HepG2 (cell line): ENCODE data around the gene FAM187B. TPM values are rescaled to one million over a fixed set of nuclear protein-coding genes. Genes with fewer than 3 reads are reported as not detected.
A peak's percentile ranks its signal among the peaks of the same experiment; 100 is the strongest.

Experiments
- ATAC-seq: fragments of 200-7000 bp; cut with Tn5 transposase; 3 replicates; pipeline ENCODE4 v1.9.1; 2020; ENCODE audit warnings: mild to moderate bottlenecking, moderate library complexity
- BruUV-seq: library from RNA; stranded (reverse); fragments of 400-500 nt; replicated peaks from 2 replicates; lab custom pipeline; 2021; lab: Mats Ljungman, UMichigan
- CTCF ChIA-PET: fragments of 300-600 bp; formaldehyde crosslinking; extraction: SDS; loops from one replicate; lab custom pipeline; 2021; ENCODE audit warnings: low total read pairs, inconsistent platforms, low intra/inter-chr PET ratio; lab: Yijun Ruan, JAX
- POLR2A ChIA-PET: fragments of 350-600 bp; sonication (Branson Sonifier 250); formaldehyde crosslinking; loops from one replicate; lab custom pipeline; 2020; ENCODE audit warnings: antibody characterized with exemption, inconsistent platforms; lab: Yijun Ruan, JAX
- DNase-seq: peaks from one replicate; pipeline ENCODE4 v3.0.0-alpha.2; 2015; ENCODE audit warnings: low spot score
- FAIRE-seq: peaks from 3 replicates; lab custom pipeline; 2011; peaks lifted over from hg19 to GRCh38; lab: Jason Lieb, UNC
- H2AFZ ChIP-seq: one replicate; pipeline ENCODE4 v1.6.1; 2011; ENCODE audit warnings: low read length, inconsistent platforms
- H3K27ac ChIP-seq: fragments of 300-600 bp; 3 replicates; pipeline ENCODE4 v1.8.0; 2011; ENCODE audit warnings: mixed run types, mild to moderate bottlenecking, mixed read lengths, low read length, inconsistent platforms; ENCODE audit not compliant: insufficient read depth; ENCODE audit errors: extremely low read length
- H3K27me3 ChIP-seq, 2 experiments: fragments of 200-600 bp in 1 of 2; 2 replicates in 1 of 2; 3 replicates in 1 of 2; pipeline versions ENCODE4 v1.6.0 to v1.8.0; 2011; ENCODE audit warnings: low read length in 2 of 2, mild to moderate bottlenecking in 2 of 2, moderate library complexity in 2 of 2, inconsistent platforms in 1 of 2; ENCODE audit not compliant: insufficient read depth in 2 of 2, control insufficient read depth in 1 of 2
- H3K36me3 ChIP-seq, 2 experiments: fragments of 200-600 bp in 1 of 2; replicated peaks in 1 of 2; 2 replicates in 1 of 2; 3 replicates in 1 of 2; pipeline versions ENCODE4 v1.5.1 to v1.8.0; 2011; ENCODE audit warnings: low read length in 2 of 2, inconsistent platforms in 1 of 2; ENCODE audit not compliant: insufficient read depth in 2 of 2, control insufficient read depth in 1 of 2
- H3K4me1 ChIP-seq: 2 replicates; pipeline ENCODE4 v1.5.1; 2012; ENCODE audit warnings: low read length, inconsistent platforms; ENCODE audit not compliant: insufficient read depth
- H3K4me2 ChIP-seq: 2 replicates; pipeline ENCODE4 v1.6.0; 2011; ENCODE audit warnings: low read depth, low read length, inconsistent platforms
- H3K4me3 ChIP-seq, 3 experiments: fragments of 200-600 bp in 1 of 3; sonication (generic), shearing (Covaris generic) in 1 of 3; replicated peaks in 1 of 3; 2 replicates each; pipeline ENCODE4 v1.5.1; 2011 to 2016; ENCODE audit warnings: low read length in 3 of 3, inconsistent platforms in 2 of 3, low read depth in 2 of 3, mild to moderate bottlenecking in 2 of 3, control low read depth in 1 of 3, mixed read lengths in 1 of 3; ENCODE audit not compliant: insufficient read depth in 1 of 3
- H3K79me2 ChIP-seq: one replicate; pipeline ENCODE4 v1.6.1; 2011; ENCODE audit warnings: low read length, inconsistent platforms; ENCODE audit not compliant: insufficient read depth
- H3K9ac ChIP-seq: 2 replicates; pipeline ENCODE4 v1.6.0; 2011; ENCODE audit warnings: mild to moderate bottlenecking, low read depth, low read length, inconsistent platforms; ENCODE audit not compliant: insufficient read depth
- H3K9me3 ChIP-seq: 2 replicates; pipeline ENCODE4 v1.5.1; 2012; ENCODE audit warnings: mild to moderate bottlenecking, low read length
- H4K20me1 ChIP-seq: 2 replicates; pipeline ENCODE4 v1.6.0; 2011; ENCODE audit warnings: inconsistent platforms, mild to moderate bottlenecking, low read length, moderate library complexity; ENCODE audit not compliant: insufficient read depth
- CCDC6 ChIP-seq: sonication (generic); formaldehyde crosslinking; IDR thresholded peaks from 2 replicates; pipeline ENCODE4 v1.8.1; 2022; ENCODE audit warnings: mild to moderate bottlenecking, missing genetic modification reagents, moderate library complexity
- EP300 ChIP-seq, 3 experiments: sonication (generic) in 1 of 3; formaldehyde crosslinking in 1 of 3; IDR thresholded peaks; 2 replicates each; pipeline versions ENCODE4 v1.5.1 to v1.6.1; 2011 to 2020; ENCODE audit warnings: low read depth in 2 of 3, low read length in 2 of 3, borderline replicate concordance in 1 of 3, improper control_type of control experiment in 1 of 3, mild to moderate bottlenecking in 1 of 3, missing genetic modification reagents in 1 of 3, moderate library complexity in 1 of 3
- JUND ChIP-seq: sonication (generic); formaldehyde crosslinking; IDR thresholded peaks from 2 replicates; pipeline ENCODE4 v1.8.0; 2022; ENCODE audit warnings: mild to moderate bottlenecking, missing genetic modification reagents
- ZNF296 ChIP-seq: sonication (generic); formaldehyde crosslinking; conservative IDR thresholded peaks from 2 replicates; pipeline ENCODE4 v1.5.0; 2020; ENCODE audit warnings: mild to moderate bottlenecking, missing genetic modification reagents
- ZNF850 ChIP-seq: sonication (generic); formaldehyde crosslinking; conservative IDR thresholded peaks from 2 replicates; pipeline ENCODE4 v1.9.0; 2021; ENCODE audit warnings: mild to moderate bottlenecking, missing genetic modification reagents
- ZSCAN20 ChIP-seq: sonication (generic); formaldehyde crosslinking; IDR thresholded peaks from 2 replicates; pipeline ENCODE4 v1.4.0; 2020; ENCODE audit warnings: missing genetic modification reagents, mild to moderate bottlenecking, borderline replicate concordance
- WGBS: methylation state at CpG from one replicate; pipeline ENCODE4 v1.1.6; 2017; ENCODE audit warnings: low lambda C conversion rate; 5-methylcytosine and 5-hydroxymethylcytosine counted together
- in situ Hi-C: cut with HindIII; loops from 2 replicates; pipeline ENCODE4 v1.10.0; 2017; ENCODE audit warnings: low pct_unique_long_range_greater_than_20kb; ENCODE audit not compliant: extremely low pct_ligation_motif_present
- intact Hi-C: fragments of 100-400 bp; cut with micrococcal nuclease; formaldehyde crosslinking; loops from one replicate; pipeline ENCODE4 v1.10.0; 2022; ENCODE audit not compliant: unreplicated experiment
- polyA plus RNA-seq, 8 experiments: library from polyadenylated mRNA; depleted of rRNA in 3 of 8; stranded (reverse) in 7 of 8; unstranded in 1 of 8; fragments of >200 nt; fragmentation: Illumina TruSeq in 4 of 8; extraction: Trizol in 4 of 8; gene quantifications; 2 replicates each; pipeline versions ENCODE4 v1.2.1 to v1.2.3, GENCODE V29; 2011 to 2016; ENCODE audit warnings: low read depth in 4 of 8, missing spikeins in 1 of 8, mixed read lengths in 1 of 8; ENCODE audit not compliant: insufficient read depth in 1 of 8
- total RNA-seq, 5 experiments: library from RNA; depleted of rRNA; stranded (reverse); fragments of >200 nt; fragmentation: Illumina TruSeq; extraction: Trizol; gene quantifications; 2 replicates each; pipeline ENCODE4 v1.2.3, GENCODE V29; 2016; ENCODE audit warnings: low read depth in 1 of 5
- TF ChIP-seq, protein P1 (sequence below): sonication (generic); formaldehyde crosslinking; IDR thresholded peaks from 2 replicates; pipeline ENCODE4 v1.4.0; 2020; ENCODE audit warnings: missing genetic modification reagents
- TF ChIP-seq, protein P2 (sequence below): sonication (generic); formaldehyde crosslinking; IDR thresholded peaks from 2 replicates; pipeline ENCODE4 v1.5.0; 2020; ENCODE audit warnings: mild to moderate bottlenecking, missing genetic modification reagents, borderline replicate concordance
- TF ChIP-seq, protein P3 (sequence below): sonication (generic); formaldehyde crosslinking; IDR thresholded peaks from 2 replicates; pipeline ENCODE4 v1.4.0; 2020; ENCODE audit warnings: missing genetic modification reagents

The FAM187B gene
- total and polyA plus RNA-seq, 2 of the 13 experiments (the other 11 are each of a cell fraction or from before 2014, with no cell fraction given): not detected

DNA sequence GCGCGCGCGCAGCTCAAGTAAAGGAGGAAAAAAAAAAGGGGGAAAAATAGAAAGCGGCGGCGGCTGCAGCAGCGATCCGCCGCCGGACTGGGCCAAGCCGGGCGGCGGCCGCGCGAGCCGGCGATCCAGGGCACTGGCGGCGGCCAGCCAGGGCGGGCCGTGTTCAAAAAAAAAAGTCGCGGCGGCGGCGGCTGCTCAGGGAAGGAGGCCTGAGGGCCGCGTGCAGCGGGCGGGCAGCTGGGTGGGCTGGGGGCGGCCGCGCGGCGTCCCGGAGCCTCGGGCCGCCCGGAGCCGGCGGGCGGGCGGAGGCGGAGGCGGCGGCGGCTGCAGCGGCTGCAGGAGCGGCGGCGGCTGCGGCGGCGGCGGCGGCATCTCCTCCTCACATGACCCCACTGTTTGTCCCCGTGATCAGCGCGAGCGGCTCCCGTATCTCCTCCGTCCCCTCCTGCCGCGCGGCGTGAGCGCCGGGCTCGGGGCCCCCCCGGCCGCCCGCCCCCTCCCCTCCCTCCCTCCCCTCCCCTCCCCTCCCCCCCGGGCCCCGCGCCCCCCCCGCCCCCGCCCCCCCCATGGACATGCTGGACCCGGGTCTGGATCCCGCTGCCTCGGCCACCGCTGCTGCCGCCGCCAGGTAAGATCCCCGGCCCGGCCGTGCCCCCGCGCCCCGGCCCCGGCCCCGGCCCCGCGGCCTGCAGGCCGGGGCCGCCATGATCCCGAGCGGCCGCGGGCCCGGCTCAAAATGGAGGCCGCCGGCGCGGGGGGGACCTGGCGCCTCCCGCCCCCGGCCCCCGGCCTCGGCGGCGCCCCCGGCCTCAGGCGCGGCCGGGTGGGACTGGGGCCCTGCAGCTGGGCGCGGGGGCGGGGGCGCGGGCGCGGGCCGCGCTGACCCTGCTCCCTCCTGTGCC, 40.2 kb upstream of the FAM187B start, which contains the start of gene USF2 (continued):
- TF ChIP-seq EP300 (IDR thresholded peaks at IDR 0.05; ENCODE audit: low read depth in 2 of 2, low read length in 2 of 2) (no peak), EP300 (CRISPR knock-in tag; IDR thresholded peaks at IDR 0.05; ENCODE audit: borderline replicate concordance) (no peak), CCDC6 (no peak), JUND (CRISPR knock-in tag) (no peak)
- TF ChIP-seq, protein P1, sequence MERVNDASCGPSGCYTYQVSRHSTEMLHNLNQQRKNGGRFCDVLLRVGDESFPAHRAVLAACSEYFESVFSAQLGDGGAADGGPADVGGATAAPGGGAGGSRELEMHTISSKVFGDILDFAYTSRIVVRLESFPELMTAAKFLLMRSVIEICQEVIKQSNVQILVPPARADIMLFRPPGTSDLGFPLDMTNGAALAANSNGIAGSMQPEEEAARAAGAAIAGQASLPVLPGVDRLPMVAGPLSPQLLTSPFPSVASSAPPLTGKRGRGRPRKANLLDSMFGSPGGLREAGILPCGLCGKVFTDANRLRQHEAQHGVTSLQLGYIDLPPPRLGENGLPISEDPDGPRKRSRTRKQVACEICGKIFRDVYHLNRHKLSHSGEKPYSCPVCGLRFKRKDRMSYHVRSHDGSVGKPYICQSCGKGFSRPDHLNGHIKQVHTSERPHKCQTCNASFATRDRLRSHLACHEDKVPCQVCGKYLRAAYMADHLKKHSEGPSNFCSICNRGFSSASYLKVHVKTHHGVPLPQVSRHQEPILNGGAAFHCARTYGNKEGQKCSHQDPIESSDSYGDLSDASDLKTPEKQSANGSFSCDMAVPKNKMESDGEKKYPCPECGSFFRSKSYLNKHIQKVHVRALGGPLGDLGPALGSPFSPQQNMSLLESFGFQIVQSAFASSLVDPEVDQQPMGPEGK (CRISPR knock-in tag): peak; percentile 60

DNA sequence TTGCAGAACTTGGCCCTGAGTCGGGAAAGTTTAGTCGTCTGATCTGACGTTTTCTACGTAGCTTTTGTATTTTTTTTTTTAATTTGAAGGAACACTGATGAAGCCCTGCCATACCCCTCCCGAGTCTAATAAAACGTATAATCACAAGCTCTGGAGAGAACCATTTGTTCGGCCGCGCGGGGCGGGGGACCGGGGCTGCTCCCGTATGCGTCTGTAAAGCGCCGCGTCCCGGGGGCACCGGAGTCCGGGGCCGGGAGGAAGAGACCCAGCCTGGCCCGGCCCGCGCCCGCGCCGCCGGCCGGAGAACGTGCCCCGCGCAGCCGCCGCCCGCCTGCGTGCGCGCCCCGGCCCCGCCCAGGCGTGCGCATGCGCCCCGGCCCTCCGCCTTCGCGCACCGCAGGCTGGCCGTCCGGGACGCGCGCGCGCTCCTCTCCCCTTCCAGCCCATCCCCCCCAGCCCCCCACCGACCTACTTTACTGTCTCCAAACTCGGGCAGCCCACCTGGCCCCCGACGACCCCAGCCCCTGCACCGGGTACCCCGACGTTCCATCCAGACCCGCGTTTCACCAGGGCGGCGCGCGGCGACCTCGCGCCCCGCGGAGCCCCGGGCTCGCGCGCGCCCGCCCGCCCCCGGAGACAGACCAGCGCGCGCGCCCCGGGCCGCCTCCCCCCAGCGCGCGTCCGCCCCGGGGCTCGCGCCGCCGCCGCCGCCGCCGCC, 39.4 kb upstream of the FAM187B start:
- no peaks in the 10 kb centered on the region for H3K27me3 ChIP-seq
- in situ Hi-C loops (no loop called here), intact Hi-C loops (loop anchor here (5.0 kb wide), 1 partner anchor 189 kb away; no protein-coding TSS in a partner anchor)
- H3K79me2 ChIP-seq: peaks cover 18% of the 10 kb centered on the region
- peak overlapping the region; percentile 79 for H3K9ac ChIP-seq
- H3K27ac ChIP-seq: peak overlapping the region; percentile 76
- ChIA-PET CTCF (no interaction called here), POLR2A (interaction anchor here (0.6 to 1.2 kb wide), 2 partner anchors 41 to 434 kb away, joined by 3 read pairs; no protein-coding TSS in a partner anchor)
- no TSS peak for BruUV-seq
- no peaks in the 10 kb centered on the region for H3K9me3 ChIP-seq
- peaks cover 20% of the 10 kb centered on the region for H3K4me1 ChIP-seq
- peak; percentile 39 for ATAC-seq
- no peaks in the 10 kb centered on the region for H4K20me1 ChIP-seq
- 1% methylated on average over 44 of the region's 100 CpGs for WGBS
- DNase-seq: no peak
- FAIRE-seq: no peak
- peak overlapping the region; percentile 68 for H3K4me2 ChIP-seq
- no peak overlapping the region for H2AFZ ChIP-seq
- H3K36me3 ChIP-seq: peaks cover 17 to 45% of the 10 kb centered on the region in 2 experiments
- peak overlapping the region; percentile 76 to 97 (median 79) for H3K4me3 ChIP-seq
- no peak for TF ChIP-seq ZNF850 (CRISPR knock-in tag)
- peak; percentile 44; the same call in 1 of the 2 replicates for TF ChIP-seq ZSCAN20 (CRISPR knock-in tag)
- TF ChIP-seq, protein P2, sequence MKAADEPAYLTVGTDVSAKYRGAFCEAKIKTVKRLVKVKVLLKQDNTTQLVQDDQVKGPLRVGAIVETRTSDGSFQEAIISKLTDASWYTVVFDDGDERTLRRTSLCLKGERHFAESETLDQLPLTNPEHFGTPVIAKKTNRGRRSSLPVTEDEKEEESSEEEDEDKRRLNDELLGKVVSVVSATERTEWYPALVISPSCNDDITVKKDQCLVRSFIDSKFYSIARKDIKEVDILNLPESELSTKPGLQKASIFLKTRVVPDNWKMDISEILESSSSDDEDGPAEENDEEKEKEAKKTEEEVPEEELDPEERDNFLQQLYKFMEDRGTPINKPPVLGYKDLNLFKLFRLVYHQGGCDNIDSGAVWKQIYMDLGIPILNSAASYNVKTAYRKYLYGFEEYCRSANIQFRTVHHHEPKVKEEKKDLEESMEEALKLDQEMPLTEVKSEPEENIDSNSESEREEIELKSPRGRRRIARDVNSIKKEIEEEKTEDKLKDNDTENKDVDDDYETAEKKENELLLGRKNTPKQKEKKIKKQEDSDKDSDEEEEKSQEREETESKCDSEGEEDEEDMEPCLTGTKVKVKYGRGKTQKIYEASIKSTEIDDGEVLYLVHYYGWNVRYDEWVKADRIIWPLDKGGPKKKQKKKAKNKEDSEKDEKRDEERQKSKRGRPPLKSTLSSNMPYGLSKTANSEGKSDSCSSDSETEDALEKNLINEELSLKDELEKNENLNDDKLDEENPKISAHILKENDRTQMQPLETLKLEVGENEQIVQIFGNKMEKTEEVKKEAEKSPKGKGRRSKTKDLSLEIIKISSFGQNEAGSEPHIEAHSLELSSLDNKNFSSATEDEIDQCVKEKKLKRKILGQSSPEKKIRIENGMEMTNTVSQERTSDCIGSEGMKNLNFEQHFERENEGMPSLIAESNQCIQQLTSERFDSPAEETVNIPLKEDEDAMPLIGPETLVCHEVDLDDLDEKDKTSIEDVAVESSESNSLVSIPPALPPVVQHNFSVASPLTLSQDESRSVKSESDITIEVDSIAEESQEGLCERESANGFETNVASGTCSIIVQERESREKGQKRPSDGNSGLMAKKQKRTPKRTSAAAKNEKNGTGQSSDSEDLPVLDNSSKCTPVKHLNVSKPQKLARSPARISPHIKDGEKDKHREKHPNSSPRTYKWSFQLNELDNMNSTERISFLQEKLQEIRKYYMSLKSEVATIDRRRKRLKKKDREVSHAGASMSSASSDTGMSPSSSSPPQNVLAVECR (CRISPR knock-in tag): peak; percentile 37; the same call in 1 of the 2 replicates
- no peak for TF ChIP-seq ZNF296 (CRISPR knock-in tag)
- TF ChIP-seq, protein P3, sequence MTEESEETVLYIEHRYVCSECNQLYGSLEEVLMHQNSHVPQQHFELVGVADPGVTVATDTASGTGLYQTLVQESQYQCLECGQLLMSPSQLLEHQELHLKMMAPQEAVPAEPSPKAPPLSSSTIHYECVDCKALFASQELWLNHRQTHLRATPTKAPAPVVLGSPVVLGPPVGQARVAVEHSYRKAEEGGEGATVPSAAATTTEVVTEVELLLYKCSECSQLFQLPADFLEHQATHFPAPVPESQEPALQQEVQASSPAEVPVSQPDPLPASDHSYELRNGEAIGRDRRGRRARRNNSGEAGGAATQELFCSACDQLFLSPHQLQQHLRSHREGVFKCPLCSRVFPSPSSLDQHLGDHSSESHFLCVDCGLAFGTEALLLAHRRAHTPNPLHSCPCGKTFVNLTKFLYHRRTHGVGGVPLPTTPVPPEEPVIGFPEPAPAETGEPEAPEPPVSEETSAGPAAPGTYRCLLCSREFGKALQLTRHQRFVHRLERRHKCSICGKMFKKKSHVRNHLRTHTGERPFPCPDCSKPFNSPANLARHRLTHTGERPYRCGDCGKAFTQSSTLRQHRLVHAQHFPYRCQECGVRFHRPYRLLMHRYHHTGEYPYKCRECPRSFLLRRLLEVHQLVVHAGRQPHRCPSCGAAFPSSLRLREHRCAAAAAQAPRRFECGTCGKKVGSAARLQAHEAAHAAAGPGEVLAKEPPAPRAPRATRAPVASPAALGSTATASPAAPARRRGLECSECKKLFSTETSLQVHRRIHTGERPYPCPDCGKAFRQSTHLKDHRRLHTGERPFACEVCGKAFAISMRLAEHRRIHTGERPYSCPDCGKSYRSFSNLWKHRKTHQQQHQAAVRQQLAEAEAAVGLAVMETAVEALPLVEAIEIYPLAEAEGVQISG: 0 out of 2 replicates have a peak, but pooled peaks have one; percentile 18
